Measurements from ENCODE around the gene CAMK1G. TPM values are rescaled to one million over a fixed set of nuclear protein-coding genes. Genes with fewer than 3 reads are reported as not detected.

Gene CAMK1G
- total RNA-seq, 4 donors from 2014 or later: 0.23 to 0.34 TPM; not detected in 2

DNA sequence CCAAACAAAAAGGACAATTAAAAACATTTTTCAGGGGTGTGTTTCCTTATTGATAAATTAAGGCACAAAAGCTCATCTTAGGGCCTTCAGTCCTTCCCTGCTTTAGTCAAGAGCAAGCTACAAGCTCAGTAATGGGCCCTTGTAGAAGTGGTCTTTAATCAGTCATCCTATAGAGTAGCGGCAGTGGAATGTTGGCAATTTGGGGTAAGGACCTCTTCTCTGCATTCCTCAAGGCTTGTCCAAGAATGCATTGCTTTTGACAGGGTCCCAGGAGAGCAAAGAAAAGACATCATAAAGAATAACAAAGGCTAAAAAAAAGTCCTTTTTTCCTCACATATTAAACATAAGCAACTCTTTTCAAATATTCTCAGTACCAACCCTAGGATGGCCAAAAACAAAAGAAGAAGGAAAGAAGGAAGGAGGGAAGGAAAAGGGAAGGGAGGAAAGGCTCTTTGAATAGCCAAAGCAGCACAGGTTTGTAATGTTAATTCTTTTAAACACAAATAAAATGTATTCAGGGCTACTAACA, 27.3 kb upstream of the CAMK1G start:
- H3K4me1 ChIP-seq: no peaks in the 10 kb centered on the region
- H3K4me3 ChIP-seq: no peak overlapping the region
- DNase-seq (ENCODE audit: low spot score in 2 of 2): no peak
- no peaks in the 10 kb centered on the region for H3K9me3 ChIP-seq
- H3K27ac ChIP-seq: no peak overlapping the region
- TF ChIP-seq POLR2AphosphoS5 (IDR thresholded peaks at IDR 0.05) (no peak), POLR2A (IDR thresholded peaks at IDR 0.05) (no peak), EP300 (IDR thresholded peaks at IDR 0.05) (no peak)
- TF ChIP-seq, protein P1, sequence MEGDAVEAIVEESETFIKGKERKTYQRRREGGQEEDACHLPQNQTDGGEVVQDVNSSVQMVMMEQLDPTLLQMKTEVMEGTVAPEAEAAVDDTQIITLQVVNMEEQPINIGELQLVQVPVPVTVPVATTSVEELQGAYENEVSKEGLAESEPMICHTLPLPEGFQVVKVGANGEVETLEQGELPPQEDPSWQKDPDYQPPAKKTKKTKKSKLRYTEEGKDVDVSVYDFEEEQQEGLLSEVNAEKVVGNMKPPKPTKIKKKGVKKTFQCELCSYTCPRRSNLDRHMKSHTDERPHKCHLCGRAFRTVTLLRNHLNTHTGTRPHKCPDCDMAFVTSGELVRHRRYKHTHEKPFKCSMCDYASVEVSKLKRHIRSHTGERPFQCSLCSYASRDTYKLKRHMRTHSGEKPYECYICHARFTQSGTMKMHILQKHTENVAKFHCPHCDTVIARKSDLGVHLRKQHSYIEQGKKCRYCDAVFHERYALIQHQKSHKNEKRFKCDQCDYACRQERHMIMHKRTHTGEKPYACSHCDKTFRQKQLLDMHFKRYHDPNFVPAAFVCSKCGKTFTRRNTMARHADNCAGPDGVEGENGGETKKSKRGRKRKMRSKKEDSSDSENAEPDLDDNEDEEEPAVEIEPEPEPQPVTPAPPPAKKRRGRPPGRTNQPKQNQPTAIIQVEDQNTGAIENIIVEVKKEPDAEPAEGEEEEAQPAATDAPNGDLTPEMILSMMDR (IDR thresholded peaks at IDR 0.05): no peak
- WGBS: 81% methylated on average over 1 of the region's 1 CpG
- H3K36me3 ChIP-seq: no peaks in the 10 kb centered on the region
- H3K27me3 ChIP-seq: no peaks in the 10 kb centered on the region

DNA sequence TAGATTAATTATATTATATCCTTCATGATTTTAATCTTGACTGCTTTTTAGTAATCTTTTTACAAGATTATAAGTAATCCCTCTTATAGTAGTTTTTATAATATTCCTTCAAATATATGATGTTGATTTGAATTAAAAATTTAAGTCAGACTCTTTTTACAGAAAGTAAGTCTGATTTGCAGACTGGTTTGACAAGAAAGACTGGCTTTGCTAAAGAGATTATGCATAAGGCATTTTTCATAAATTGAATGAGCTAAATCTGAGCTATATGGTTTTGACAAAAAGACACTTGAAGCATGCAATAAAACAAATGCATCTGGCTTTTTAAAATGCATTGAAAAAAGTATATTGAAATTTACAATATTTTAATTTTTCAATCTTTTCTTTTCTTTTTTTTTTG, 26.3 kb upstream of the CAMK1G start:
- TF ChIP-seq EP300 (IDR thresholded peaks at IDR 0.05) (no peak), POLR2AphosphoS5 (IDR thresholded peaks at IDR 0.05) (no peak), POLR2A (IDR thresholded peaks at IDR 0.05) (no peak)
- TF ChIP-seq, protein P1 (IDR thresholded peaks at IDR 0.05): no peak
- Histone ChIP-seq H3K27me3 (no peaks in the 10 kb centered on the region), H3K9me3 (no peaks in the 10 kb centered on the region), H3K36me3 (no peaks in the 10 kb centered on the region), H3K27ac (no peak overlapping the region), H3K4me1 (no peaks in the 10 kb centered on the region), H3K4me3 (no peak overlapping the region)
- no peak for DNase-seq (ENCODE audit: low spot score in 2 of 2)

DNA sequence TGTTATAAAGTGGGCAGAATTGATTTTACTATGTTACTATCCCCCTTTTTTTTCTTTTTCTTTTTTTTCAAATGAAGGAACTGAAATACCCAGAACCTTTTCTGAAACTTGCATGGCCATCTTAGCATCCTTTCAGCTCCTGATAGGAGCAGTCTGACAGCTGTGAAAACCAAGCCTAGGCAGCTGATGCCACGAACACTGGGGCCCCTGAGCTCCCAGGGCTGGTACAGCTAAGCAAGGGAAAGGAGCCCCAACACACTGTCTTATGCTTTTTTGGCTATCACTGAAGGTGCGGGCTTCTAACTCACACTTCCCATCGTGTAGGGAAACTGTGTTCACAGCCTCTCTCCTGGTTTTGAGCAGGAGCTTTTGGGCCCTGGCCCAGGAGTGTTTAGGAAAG, 23.0 kb upstream of the CAMK1G start:
- no peaks in the 10 kb centered on the region for H3K36me3 ChIP-seq
- DNase-seq (ENCODE audit: low spot score in 2 of 2): no peak
- no peak overlapping the region for H3K4me3 ChIP-seq
- TF ChIP-seq POLR2AphosphoS5 (IDR thresholded peaks at IDR 0.05) (no peak), EP300 (IDR thresholded peaks at IDR 0.05) (no peak), POLR2A (IDR thresholded peaks at IDR 0.05) (no peak)
- TF ChIP-seq, protein P1 (IDR thresholded peaks at IDR 0.05): no peak
- H3K4me1 ChIP-seq: peaks cover 6% of the 10 kb centered on the region
- no peaks in the 10 kb centered on the region for H3K9me3 ChIP-seq
- 71% methylated on average over 3 of the region's 3 CpGs for WGBS
- H3K27ac ChIP-seq: no peak overlapping the region
- H3K27me3 ChIP-seq: no peaks in the 10 kb centered on the region

DNA sequence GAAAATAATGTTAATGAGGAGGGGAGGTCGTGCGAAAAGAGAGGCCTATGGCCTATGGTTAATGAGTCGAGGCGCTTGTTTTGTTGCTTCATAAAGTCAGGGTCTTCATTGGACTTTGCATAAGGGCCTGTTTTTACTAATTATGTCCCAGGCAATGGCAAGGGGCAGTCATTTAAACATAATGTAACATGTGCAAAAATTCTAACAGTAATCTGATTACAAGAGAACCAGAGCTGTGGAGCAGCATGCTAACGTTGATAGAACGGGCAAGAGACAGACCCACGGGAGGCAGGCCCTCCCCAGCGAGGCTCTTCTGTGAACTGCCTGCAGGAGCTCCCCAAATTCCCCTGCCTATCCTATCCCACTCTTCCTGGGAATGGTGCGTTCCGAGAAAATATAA, 22.6 kb upstream of the CAMK1G start:
- DNase-seq (ENCODE audit: low spot score in 2 of 2): no peak
- Histone ChIP-seq H3K9me3 (no peaks in the 10 kb centered on the region), H3K36me3 (no peaks in the 10 kb centered on the region), H3K4me3 (no peak overlapping the region), H3K27ac (no peak overlapping the region), H3K4me1 (peaks cover 10% of the 10 kb centered on the region), H3K27me3 (no peaks in the 10 kb centered on the region)
- WGBS: 91% methylated on average over 10 of the region's 10 CpGs
- no peak for TF ChIP-seq EP300 (IDR thresholded peaks at IDR 0.05)
- TF ChIP-seq POLR2AphosphoS5 (IDR thresholded peaks at IDR 0.05): no peak
- TF ChIP-seq, protein P1 (IDR thresholded peaks at IDR 0.05): no peak
- TF ChIP-seq POLR2A (IDR thresholded peaks at IDR 0.05): no peak

DNA sequence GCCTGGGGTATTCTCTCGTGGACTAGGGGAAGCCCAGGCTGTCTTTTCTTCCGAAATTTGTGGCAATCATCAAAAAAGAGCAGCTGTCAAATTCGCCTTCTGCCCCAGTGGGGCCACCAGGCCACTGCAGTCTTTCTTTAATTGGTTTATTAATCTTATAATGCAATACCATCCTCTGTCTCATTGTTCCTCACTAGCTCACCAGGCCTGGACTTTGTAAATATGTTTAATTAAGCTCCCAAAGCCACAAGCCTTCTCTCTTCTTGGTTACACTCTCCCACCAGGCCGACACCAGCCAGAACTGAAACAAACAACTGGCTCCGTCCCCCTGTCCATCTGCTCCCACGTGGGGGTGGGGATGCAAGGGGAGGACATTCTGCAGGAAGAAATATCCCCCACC, 22.0 kb upstream of the CAMK1G start:
- no peak for DNase-seq (ENCODE audit: low spot score in 2 of 2)
- TF ChIP-seq, protein P1 (IDR thresholded peaks at IDR 0.05): no peak
- TF ChIP-seq POLR2A (IDR thresholded peaks at IDR 0.05) (no peak), POLR2AphosphoS5 (IDR thresholded peaks at IDR 0.05) (no peak), EP300 (IDR thresholded peaks at IDR 0.05) (no peak)
- Histone ChIP-seq H3K27me3 (no peaks in the 10 kb centered on the region), H3K36me3 (no peaks in the 10 kb centered on the region), H3K9me3 (no peaks in the 10 kb centered on the region), H3K27ac (no peak overlapping the region), H3K4me1 (peaks cover 10% of the 10 kb centered on the region), H3K4me3 (no peak overlapping the region)
- WGBS: 88% methylated on average over 6 of the region's 6 CpGs
